OCI-LY3 (cell line): ENCODE results near the gene C16orf89.

ENCODE experiments used
- H2AFZ ChIP-seq: fragments of 200-600, 300-600 bp; shearing (Covaris generic); 2 replicates; pipeline ENCODE4 v1.6.0; 2014; ENCODE audit warnings: antibody characterized with exemption, low read depth, low read length
- H3K27ac ChIP-seq: fragments of 200-600, 300-600 bp; sonication (generic); 2 replicates; pipeline ENCODE4 v1.5.1; 2014; ENCODE audit warnings: mild to moderate bottlenecking, low read length, moderate library complexity, mixed read lengths
- H3K27me3 ChIP-seq: fragments of 200-600, 300-600 bp; sonication (generic); 2 replicates; pipeline ENCODE4 v1.6.1; 2014; ENCODE audit warnings: low read depth, low read length, mixed read lengths
- H3K36me3 ChIP-seq: fragments of 200-600, 300-600 bp; sonication (generic); replicated peaks from 2 replicates; pipeline ENCODE3; 2014; ENCODE audit warnings: low read depth, low read length, mixed read lengths
- H3K4me1 ChIP-seq: fragments of 300-600, 200-600 bp; sonication (generic); 2 replicates; pipeline ENCODE4 v1.6.1; 2014; ENCODE audit warnings: low read length, mixed read lengths
- H3K4me2 ChIP-seq: fragments of 200-600, 300-600 bp; sonication (generic); 2 replicates; pipeline ENCODE4 v1.6.1; 2014; ENCODE audit warnings: low read length, mixed read lengths
- H3K4me3 ChIP-seq: fragments of 300-600, 200-600 bp; sonication (generic); 2 replicates; pipeline ENCODE4 v1.5.1; 2014; ENCODE audit warnings: antibody characterized with exemption, mild to moderate bottlenecking, low read length, moderate library complexity
- H3K79me2 ChIP-seq: fragments of 300-600, 200-600 bp; shearing (Covaris generic); 2 replicates; pipeline ENCODE4 v1.6.1; 2014; ENCODE audit warnings: mild to moderate bottlenecking, low read length, mixed read lengths
- H3K9ac ChIP-seq: fragments of 300-600, 200-600 bp; shearing (Covaris generic); 2 replicates; pipeline ENCODE4 v1.6.0; 2014; ENCODE audit warnings: mild to moderate bottlenecking, low read length, moderate library complexity
- H3K9me3 ChIP-seq: fragments of 200-600, 300-600 bp; shearing (Covaris generic); 2 replicates; pipeline ENCODE4 v1.6.1; 2014; ENCODE audit warnings: low read length, mixed read lengths; ENCODE audit not compliant: insufficient read depth
- H4K20me1 ChIP-seq: fragments of 200-600, 300-600 bp; sonication (generic); 2 replicates; pipeline ENCODE4 v1.6.1; 2016; ENCODE audit warnings: low read length, mixed read lengths; ENCODE audit not compliant: insufficient read depth
- CTCF ChIP-seq: fragments of 200-600, 300-600 bp; sonication (generic); IDR thresholded peaks from 2 replicates; pipeline ENCODE4 v1.5.1; 2014; ENCODE audit warnings: antibody characterized with exemption, low read length, low read depth
- EZH2phosphoT487 ChIP-seq: fragments of 200-600 bp; shearing (Covaris generic); IDR thresholded peaks from 2 replicates; pipeline ENCODE4 v1.6.1; 2018; ENCODE audit warnings: antibody characterized with exemption, mixed run types, low read depth

C16orf89 gene

DNA sequence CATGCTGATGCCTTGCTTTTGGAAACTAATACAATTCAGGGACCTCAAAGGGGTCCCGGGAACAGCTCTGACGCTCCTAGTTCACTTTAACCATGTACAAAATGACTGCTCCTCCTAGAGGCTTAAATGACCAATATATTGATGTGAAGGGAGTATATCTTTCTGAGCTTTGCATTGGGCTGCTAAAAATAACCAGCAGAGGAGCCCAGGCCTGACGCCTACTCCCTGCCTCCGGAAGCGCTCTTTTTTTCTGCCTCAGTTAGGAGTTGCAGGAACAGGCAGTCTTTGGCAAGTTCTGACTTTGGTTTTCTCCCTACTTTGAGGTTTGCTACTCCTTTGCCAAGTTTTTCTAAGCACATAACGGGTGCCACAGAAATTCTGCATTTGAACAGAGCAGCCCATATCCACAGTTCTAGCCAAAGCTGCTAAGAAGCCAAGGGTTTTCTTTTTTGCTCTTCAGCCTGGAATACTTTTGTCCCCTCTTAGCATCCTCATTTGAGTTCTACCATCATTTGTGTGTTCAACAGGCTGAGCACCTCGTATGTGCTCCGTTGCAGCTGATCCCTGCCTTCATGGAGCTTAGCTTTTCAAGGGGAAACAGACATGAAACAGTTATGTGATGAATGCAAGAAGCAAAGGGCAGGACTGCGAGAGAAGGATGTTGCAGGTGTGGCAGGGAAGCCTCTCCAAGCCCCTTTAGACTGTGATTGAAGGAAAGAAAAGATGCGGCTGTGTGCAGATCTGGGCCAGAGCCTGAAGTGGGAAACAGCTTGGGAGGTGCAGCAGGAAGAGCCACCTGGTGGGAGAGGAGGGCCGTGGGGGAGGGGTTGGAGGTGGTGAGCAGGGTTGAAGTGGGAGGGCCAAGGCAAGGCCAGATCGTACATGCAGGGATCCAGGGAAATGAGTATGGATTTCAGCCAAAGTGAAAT is 29.3 kb downstream of the C16orf89 start:
- H3K27ac ChIP-seq = no peak overlapping the region
- TF ChIP-seq EZH2phosphoT487 (no peak), CTCF (no peak)
- no peaks in the 10 kb centered on the region for H4K20me1 ChIP-seq
- no peaks in the 10 kb centered on the region for H3K36me3 ChIP-seq
- H3K4me3 ChIP-seq = no peak overlapping the region
- H3K4me2 ChIP-seq = no peak overlapping the region
- peaks cover 16% of the 10 kb centered on the region for H3K4me1 ChIP-seq
- H3K9ac ChIP-seq = no peak overlapping the region
- no peaks in the 10 kb centered on the region for H3K9me3 ChIP-seq
- no peaks in the 10 kb centered on the region for H3K79me2 ChIP-seq
- no peak overlapping the region for H2AFZ ChIP-seq
- H3K27me3 ChIP-seq = peaks cover 12% of the 10 kb centered on the region

- Histone ChIP-seq H3K4me1 (peaks cover 12% of the 10 kb centered on the region), H4K20me1 (no peaks in the 10 kb centered on the region), H3K36me3 (no peaks in the 10 kb centered on the region), H3K9ac (no peak overlapping the region), H2AFZ (no peak overlapping the region), H3K27me3 (peaks cover 8% of the 10 kb centered on the region; the same call in 1 of the 2 replicates), H3K79me2 (no peaks in the 10 kb centered on the region), H3K4me3 (no peak overlapping the region), H3K9me3 (no peaks in the 10 kb centered on the region), H3K27ac (no peak overlapping the region), H3K4me2 (no peak overlapping the region)
- TF ChIP-seq CTCF (no peak), EZH2phosphoT487 (no peak)
These were observed 29.9 kb downstream of the C16orf89 start for GRCh38 chr16:5035909-5036227.

DNA sequence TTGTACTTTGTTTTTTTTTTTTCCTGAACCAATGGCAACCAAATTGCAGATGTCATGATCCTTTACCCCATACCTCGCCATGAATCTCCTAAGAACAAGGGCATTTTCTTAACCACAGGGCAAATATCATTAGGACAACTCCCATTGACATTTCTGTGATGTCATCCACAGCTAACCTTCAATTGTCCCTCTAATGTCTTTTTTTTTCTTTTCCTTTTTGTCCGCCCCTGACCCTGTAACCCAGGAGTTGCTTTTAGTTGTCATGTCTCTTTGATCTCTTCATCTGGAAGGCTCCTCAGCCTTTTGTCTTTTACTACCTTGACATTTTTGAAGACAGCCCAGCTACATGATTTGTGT is 31.6 kb downstream of the C16orf89 start:
- Histone ChIP-seq H4K20me1 (no peaks in the 10 kb centered on the region), H3K4me3 (peak overlapping the region; percentile 87), H3K36me3 (no peaks in the 10 kb centered on the region), H3K79me2 (no peaks in the 10 kb centered on the region), H3K4me2 (peak overlapping the region; percentile 93), H3K9me3 (no peaks in the 10 kb centered on the region), H2AFZ (peak overlapping the region; percentile 100), H3K4me1 (peaks cover 12% of the 10 kb centered on the region), H3K9ac (peak overlapping the region; percentile 58), H3K27ac (no peak overlapping the region), H3K27me3 (no peaks in the 10 kb centered on the region)
- no peak for TF ChIP-seq CTCF
- no peak for TF ChIP-seq EZH2phosphoT487

- Histone ChIP-seq H3K4me2 (peak within 1 kb of the TSS; percentile 93), H2AFZ (peak within 1 kb of the TSS; percentile 100), H3K4me3 (peak within 1 kb of the TSS; percentile 87), H4K20me1 (no peaks in the 10 kb centered on the region), H3K9ac (peak within 1 kb of the TSS; percentile 58), H3K36me3 (no peaks in the 10 kb centered on the region), H3K4me1 (peaks cover 12% of the 10 kb centered on the region), H3K27me3 (no peaks in the 10 kb centered on the region), H3K27ac (no peak within 1 kb of the TSS), H3K9me3 (no peaks in the 10 kb centered on the region), H3K79me2 (no peaks in the 10 kb centered on the region)
- TF ChIP-seq CTCF = no peak
- TF ChIP-seq EZH2phosphoT487 = no peak
These were observed 32.2 kb downstream of the C16orf89 start, which contains the start of gene NAGPA for GRCh38 chr16:5033256-5034166. Gene NAGPA (minus strand): TSS chr16:5033935. CDS start chr16:5033914, 21 bp downstream.
